IPS-NIHi11 (cell line): ENCODE results near the gene VRK2.
"Not testable (repeated sequence)": the region's sequence is repeated elsewhere in the genome, so short reads cannot be mapped to it uniquely, and the experiment has no call there.

Experiments
- DNase-seq: peaks from one replicate; pipeline ENCODE4 v3.0.0; 2012; ENCODE audit warnings: mixed read lengths, low spot score

Gene VRK2

GRCh38 chr2:58169845-58170244, 123.2 kb downstream of the VRK2 start:
- not testable (repeated sequence) for DNase-seq

DNA sequence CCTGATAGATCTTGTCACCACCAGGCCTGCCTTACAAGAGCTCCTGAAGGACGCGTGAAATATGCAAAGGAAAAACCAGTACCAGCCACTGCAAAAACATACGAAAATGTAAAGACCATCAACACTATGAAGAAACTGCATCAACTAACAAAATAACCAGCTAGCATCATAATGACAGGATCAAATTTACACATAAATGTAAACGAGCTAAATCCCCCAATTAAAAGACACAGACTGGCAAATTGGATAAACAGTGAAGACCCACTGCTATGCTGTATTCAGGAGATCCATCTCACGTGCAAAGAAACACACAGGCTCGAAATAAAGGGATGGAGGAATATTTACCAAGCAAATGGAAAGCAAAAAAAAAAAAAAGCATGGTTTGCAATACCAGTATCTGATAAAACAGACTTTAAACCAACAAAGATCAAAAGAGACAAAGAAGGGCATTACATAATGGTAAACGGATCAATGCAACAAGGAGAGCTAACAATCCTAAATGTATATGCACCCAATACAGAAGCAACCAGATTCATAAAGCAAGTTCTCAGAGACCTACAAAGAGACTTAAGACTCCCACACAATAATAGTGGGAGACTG, 123.8 kb downstream of the VRK2 start:
- DNase-seq: not testable (repeated sequence)

GRCh38 chr2:58171831-58172230, 125.2 kb downstream of the VRK2 start:
- DNase-seq: not testable (repeated sequence)

DNA sequence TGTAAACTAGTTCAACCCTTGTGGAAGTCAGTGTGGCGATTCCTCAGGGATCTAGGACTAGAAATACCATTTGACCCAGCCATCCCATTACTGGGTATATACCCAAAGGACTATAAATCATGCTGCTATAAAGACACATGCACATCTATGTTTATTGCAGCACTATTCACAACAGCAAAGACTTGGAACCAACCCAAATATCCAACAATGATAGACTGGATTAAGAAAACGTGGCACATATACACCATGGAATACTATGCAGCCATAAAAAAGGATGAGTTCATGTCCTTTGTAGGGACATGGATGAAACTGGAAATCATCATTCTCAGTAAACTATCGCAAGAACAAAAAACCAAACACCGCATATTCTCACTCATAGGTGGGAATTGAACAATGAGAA, 130.6 kb downstream of the VRK2 start:
- DNase-seq: not testable (repeated sequence)

DNA sequence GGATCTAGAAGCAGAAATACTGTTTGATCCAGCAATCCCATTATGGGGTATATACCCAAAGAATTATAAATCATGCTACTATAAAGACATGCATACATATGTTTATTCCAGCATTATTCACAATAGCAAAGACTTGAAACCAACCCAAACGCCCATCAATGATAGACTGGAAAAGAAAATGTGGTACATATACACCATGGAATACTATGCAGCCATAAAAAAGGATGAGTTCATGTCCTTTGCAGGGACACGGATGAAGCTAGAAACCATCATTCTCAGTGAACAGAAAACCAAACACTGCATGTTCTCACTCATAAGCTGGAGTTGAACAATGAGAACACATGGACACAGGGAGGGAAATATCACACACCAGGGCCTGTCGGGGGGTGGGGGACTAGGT, 133.6 kb downstream of the VRK2 start:
- not testable (repeated sequence) for DNase-seq

GRCh38 chr2:58180635-58181034, 134.0 kb downstream of the VRK2 start:
- no peak for DNase-seq

GRCh38 chr2:58182527-58182926, 135.9 kb downstream of the VRK2 start:
- no peak for DNase-seq

DNA sequence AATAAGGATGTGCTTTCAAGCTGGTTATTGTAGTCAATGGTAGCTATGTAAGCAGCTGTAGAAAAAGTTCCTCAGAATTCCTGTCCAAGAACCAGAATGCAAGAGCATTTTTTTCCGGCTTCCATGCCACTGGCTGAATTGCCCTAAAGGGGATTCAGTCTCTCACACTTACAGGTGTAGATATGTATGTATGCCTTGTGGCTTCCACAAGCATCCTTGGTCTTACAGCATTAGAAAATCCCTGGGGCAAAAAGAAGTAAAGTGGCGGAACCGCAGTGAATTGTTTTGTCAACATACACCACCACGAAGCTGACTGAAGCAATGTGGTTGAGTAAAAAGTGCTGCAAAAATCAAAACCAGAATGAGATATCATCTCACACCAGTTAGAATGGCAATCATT, 139.9 kb downstream of the VRK2 start:
- DNase-seq: no peak

DNA sequence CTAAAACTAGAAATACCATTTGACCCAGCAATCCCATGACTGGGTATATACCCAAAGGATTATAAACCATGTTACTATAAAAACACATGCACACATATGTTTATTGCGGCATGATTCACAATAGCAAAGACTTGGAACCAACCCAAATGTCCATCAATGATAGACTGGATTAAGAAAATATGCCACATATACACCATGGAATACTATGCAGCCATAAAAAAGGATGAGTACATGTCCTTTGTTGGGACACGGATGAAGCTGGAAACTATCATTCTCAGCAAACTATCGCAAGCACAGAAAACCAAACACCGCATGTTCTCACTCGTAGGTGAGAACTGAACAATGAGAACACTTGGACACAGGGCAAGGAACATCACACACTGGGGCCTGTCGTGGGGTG, 140.4 kb downstream of the VRK2 start:
- not testable (repeated sequence) for DNase-seq

DNA sequence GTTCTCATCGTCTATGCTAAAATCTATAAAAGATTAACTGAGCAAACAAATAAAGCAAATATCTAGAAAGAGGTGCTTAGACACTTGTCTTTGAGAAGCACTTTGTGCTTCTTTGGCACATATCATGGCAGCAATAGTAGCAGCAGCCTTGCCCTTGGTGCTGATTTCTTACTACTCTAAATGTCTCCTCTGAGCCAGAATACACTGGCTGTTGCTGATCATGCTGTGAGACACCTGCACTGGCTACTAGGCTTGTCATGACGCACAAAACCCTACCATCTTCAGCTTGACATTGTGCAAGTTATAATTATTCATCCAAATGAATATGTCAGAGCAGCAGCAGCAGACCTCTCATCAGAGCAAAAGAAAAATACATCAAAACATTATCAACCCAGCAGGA, 147.9 kb downstream of the VRK2 start:
- no peak for DNase-seq

GRCh38 chr2:58195662-58196061, 149.1 kb downstream of the VRK2 start:
- DNase-seq: no peak

DNA sequence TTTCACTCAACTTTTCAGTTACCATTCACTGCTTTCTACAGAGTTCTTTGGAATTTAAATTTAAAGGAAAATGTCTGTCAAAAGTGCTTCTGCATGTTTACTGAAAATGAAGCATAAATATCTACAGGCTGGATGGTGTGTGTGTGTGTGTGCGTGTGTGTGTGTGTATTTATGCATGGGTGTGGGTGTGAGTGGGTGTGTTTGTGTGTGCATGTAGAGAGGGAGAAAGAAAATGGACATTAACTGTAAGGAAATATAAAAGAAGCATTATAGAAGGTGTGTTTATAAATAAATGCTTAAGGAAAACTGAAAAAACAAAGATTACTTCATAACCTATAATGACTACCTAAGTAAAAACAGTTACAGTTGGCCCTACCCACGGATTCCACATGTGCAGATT, 151.3 kb downstream of the VRK2 start:
- DNase-seq: no peak

- no peak for DNase-seq
These were observed 155.8 kb downstream of the VRK2 start for GRCh38 chr2:58202404-58202803.

DNA sequence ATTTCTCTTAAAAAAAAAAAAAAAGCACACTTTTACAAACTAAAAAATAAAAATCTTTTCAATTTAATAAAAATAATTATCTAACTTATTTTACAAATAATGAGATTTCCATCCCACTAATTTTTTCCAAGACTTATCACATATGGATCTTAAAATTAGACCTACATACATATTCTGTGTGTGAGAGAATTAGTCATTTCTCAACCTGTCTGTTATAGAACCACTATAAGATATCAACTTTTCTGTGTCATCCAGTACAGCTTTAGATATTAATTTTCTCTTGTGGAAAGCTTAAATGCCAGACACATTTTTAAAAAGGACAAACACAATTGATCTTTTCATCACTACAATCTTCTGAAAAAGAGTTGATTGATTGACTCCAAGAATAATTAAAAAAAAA, 156.4 kb downstream of the VRK2 start:
- DNase-seq: no peak

DNA sequence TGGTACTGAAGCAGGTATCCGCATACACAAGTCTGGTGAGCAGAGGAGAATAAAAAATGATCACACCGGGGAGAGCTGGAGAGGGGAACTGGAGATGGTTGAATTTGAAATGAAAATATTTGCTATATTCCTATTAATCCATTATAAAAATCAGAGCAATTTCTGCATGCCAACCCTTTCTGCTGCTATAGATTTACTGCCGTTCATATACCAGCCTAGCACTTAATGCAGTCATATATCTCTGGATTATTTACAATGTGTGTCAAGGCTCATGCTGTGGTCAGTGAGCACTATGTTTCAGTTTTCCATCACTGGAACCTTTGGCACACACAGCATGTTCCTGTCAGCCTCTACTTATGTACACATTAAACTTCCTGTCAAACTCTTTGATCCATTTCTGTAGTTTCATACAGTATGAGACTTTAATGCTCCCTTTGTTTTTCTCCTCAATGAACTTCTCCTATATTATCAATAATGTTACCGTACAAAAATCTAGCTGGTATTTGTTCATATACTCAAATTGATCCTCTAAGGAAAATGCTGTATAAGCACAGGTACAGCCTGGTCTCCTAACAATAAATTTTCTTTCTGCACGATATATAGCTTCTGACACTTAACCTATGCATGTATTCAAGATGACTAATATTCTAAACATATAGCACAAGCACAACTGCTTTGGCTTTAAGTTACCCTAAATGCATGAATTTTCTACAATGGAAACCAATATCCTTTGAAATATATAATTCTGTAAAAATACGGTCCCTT, 157.8 kb downstream of the VRK2 start:
- no peak for DNase-seq

DNA sequence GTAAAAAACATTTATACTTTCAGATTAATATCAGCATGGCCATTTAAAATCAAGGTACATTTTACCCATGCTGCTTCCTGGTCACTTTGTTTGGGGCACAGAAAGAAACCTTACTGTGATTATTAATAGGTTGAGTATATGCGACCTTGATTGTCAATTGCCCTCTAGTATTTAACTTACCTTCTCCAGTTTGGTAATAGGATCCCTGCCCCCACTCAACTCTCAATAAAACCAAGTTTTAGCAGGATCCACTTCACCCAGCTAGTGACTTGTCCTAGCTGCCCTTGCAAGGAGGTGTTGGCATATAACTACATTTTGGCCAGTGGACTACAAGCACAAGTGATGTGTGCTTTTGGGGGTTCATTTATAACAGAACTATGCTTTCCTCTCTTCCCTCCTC, 160.2 kb downstream of the VRK2 start:
- no peak for DNase-seq

GRCh38 chr2:58207189-58207588, 160.6 kb downstream of the VRK2 start:
- peak; percentile 21 for DNase-seq
